Ectodermal cell (in vitro differentiated cells): Measurements from ENCODE around the gene MBNL2.

Source experiments
- H3K27ac ChIP-seq: 2 replicates; pipeline ENCODE4 v1.7.0; 2013; ENCODE audit warnings: mild to moderate bottlenecking, low read depth, low read length; ENCODE audit not compliant: insufficient read depth, poor library complexity, severe bottlenecking
- H3K27me3 ChIP-seq: 2 replicates; pipeline ENCODE4 v1.7.0; 2013; ENCODE audit warnings: mild to moderate bottlenecking, low read length; ENCODE audit not compliant: insufficient read depth, control insufficient read depth, poor library complexity, severe bottlenecking
- H3K36me3 ChIP-seq: one replicate; pipeline ENCODE4 v1.7.0; 2013; ENCODE audit warnings: low read length; ENCODE audit not compliant: control insufficient read depth, insufficient read depth
- H3K4me1 ChIP-seq: one replicate; pipeline ENCODE4 v1.7.0; 2013; ENCODE audit warnings: low read length; ENCODE audit not compliant: control insufficient read depth, insufficient read depth
- H3K4me3 ChIP-seq: 2 replicates; pipeline ENCODE4 v1.7.0; 2013; ENCODE audit warnings: low read depth, low read length, control low read depth; ENCODE audit not compliant: insufficient read depth
- H3K9me3 ChIP-seq: 2 replicates; pipeline ENCODE4 v1.7.0; 2013; ENCODE audit warnings: mild to moderate bottlenecking, low read length, moderate library complexity; ENCODE audit not compliant: control insufficient read depth
- WGBS, 2 experiments: methylation state at CpG; one replicate each; pipeline ENCODE4 v1.1.7; 2013; ENCODE audit warnings: missing lambda C conversion rate in 2 of 2; 5-methylcytosine and 5-hydroxymethylcytosine counted together

Gene MBNL2

DNA sequence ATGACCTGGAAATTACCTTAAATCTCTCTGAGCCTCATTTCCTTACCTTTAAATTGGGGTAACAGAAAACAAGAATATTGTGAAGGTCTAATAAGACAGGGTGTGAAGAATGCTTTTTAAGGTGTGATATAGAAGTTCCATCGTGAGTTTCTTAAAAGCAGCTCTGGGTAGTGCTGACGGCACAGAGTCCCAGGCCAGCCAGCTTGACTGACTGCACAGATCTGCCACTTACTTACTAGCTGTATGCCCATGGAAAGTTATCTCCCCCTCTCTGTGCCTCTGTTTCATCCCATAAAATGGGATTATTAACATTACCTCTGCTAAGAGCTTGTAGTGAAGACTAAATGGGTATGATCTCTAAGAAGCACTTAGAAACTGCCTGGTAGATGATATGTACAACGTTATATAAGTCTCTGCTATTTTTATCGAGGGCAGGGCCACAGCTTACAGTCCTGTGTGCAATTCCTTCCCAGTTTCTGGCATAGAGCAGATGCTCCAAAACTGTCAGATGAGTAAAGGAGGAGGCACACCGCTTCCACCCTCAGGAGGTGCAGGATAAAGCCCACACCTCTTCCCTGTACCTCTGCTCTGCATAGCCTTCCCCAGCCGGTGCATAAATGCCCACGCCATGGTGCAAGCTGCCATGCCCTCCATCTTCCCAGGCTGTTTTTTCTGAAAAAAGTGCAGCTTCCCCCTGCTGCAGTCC, 99.6 kb downstream of the MBNL2 start:
- H3K9me3 ChIP-seq: no peaks in the 10 kb centered on the region
- no peaks in the 10 kb centered on the region for H3K36me3 ChIP-seq
- no peak overlapping the region for H3K27ac ChIP-seq
- no peak overlapping the region for H3K4me3 ChIP-seq
- no peaks in the 10 kb centered on the region for H3K27me3 ChIP-seq
- 90 to 91% methylated on average over 7 of the region's 7 CpGs for WGBS, 2 experiments
- no peaks in the 10 kb centered on the region for H3K4me1 ChIP-seq

DNA sequence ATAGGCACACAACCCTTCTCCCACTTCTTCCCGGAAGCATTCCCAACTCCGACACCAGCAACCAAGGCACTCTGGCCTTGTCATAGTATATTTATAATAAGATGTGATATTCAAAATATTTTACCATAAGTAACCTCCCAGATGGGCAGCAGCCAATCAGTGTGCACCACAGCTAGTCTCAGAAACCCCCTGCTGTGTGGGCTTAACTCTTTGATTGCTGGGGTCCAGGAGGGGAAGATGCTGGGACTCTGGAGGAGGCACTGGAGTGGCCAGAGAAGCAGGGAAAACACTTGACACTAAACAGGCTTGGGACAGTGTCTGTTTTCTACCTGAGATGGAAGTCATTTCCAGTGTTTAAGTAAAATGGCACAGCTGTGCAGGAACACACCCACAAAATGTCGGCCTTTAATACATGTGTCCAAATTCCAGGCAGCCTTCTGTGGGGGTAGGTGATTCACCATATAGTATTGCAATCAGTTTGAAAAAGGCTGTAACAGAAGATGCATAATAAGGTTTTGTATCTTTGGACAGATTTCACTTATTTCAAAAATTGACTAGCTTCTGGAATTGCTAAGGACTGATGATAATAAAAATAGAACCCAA, 100.7 kb downstream of the MBNL2 start:
- H3K9me3 ChIP-seq: no peaks in the 10 kb centered on the region
- no peaks in the 10 kb centered on the region for H3K27me3 ChIP-seq
- H3K4me3 ChIP-seq: no peak overlapping the region
- no peaks in the 10 kb centered on the region for H3K36me3 ChIP-seq
- H3K4me1 ChIP-seq: peaks cover 2% of the 10 kb centered on the region
- 100% methylated on average over 1 of the region's 3 CpGs for WGBS, 2 experiments
- no peak overlapping the region for H3K27ac ChIP-seq

DNA sequence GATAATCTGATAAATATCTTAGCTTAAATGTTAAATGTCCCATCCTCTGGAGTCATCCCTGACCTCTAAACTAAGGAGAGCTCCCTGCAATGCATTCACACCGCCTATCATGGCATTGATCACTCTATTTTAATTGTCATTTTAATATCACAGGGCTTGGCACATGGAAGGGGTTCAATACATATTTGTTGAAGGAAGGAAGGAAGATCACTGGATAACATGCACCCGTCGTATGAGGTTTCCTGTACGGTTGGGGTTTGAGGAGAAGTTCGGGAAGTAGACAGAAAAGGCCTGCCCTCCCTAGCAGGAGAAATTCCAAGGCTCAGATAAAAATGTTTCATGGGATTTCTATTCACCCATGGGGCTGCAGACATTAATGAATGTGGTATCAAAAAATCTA, 102.0 kb downstream of the MBNL2 start:
- H3K4me1 ChIP-seq: peaks cover 14% of the 10 kb centered on the region
- H3K4me3 ChIP-seq: no peak overlapping the region
- no peaks in the 10 kb centered on the region for H3K9me3 ChIP-seq
- H3K27ac ChIP-seq: no peak overlapping the region
- 91 to 93% methylated on average over 4 to 5 of the region's 5 CpGs for WGBS, 2 experiments
- no peaks in the 10 kb centered on the region for H3K27me3 ChIP-seq
- no peaks in the 10 kb centered on the region for H3K36me3 ChIP-seq

DNA sequence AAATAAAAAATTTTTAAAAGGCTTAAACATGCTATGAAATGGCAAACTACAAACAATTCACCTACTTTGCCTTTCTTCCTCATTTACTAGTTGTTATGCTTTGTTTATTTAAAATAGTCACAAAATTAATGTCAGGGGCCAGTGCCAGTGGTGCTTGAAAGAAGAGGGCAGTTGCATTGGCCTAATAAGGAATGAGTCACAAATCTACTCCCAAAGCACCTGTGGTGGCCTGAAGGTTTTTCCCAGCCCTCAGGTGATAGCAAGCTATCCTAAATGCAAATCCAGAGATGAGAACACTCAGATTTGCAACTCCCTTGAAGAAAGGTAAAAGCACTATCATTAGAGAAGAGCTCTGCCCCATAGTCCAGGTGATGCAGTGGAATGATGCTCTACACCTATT, 103.6 kb downstream of the MBNL2 start:
- Histone ChIP-seq H3K27me3 (no peaks in the 10 kb centered on the region), H3K4me1 (peaks cover 17% of the 10 kb centered on the region), H3K36me3 (no peaks in the 10 kb centered on the region), H3K27ac (no peak overlapping the region), H3K9me3 (no peaks in the 10 kb centered on the region), H3K4me3 (no peak overlapping the region)

DNA sequence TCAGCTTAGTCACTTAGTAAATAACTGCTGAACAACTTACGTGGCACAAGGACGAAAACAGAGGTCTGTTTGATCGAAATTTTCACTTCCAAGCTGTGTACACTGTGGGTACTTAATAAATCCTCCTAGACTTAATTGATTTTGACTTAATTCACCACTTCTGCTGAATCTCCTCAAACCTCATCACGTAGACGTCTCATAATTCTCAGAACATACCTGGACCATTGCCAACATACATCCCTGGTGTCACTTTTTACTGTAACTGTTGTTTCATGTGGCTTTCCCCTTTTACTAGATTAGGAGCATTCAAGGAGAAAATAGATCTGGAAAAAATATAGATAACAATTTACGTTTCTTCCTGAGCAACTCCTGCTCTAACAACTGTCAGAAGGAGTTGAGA, 105.0 kb downstream of the MBNL2 start:
- Histone ChIP-seq H3K9me3 (no peaks in the 10 kb centered on the region), H3K27me3 (no peaks in the 10 kb centered on the region), H3K4me3 (no peak overlapping the region), H3K4me1 (peaks cover 17% of the 10 kb centered on the region), H3K36me3 (no peaks in the 10 kb centered on the region), H3K27ac (no peak overlapping the region)
- 96 to 97% methylated on average over 6 of the region's 6 CpGs for WGBS, 2 experiments

DNA sequence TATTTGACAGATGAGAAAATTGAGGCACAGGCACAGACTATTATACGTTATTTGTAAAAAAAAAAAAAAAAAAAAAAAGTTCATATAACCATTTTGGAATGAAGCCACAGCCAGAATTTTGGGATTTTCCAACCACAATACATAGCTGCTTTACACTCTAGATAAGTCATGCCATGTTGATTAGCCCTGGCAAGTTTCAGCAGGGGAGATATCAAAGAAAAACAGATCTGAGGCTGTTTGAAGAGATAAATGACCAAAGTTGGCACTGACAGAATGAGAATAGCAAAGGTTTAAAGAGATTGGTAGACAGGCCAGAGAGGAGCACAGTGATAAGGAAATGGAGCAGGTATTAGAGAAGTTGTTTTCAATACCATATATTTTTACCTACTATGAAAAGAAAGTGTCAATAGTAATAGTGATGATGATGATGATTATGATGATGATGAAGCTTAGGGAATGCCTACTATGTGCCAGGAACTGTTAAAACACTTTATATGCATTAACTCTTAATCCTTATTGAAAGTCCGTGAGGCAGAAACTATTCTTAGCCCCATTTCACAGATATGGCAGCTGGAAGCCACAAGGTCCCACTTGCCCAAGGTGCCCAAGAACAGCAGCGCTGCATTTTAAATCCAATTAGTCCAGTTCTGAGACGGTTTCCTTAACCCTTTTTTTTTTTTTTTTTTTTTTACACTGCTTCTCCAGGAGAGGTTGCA, 105.5 kb downstream of the MBNL2 start:
- H3K36me3 ChIP-seq: no peaks in the 10 kb centered on the region
- H3K27ac ChIP-seq: peak overlapping the region; percentile 89
- no peaks in the 10 kb centered on the region for H3K27me3 ChIP-seq
- no peaks in the 10 kb centered on the region for H3K9me3 ChIP-seq
- peaks cover 17% of the 10 kb centered on the region for H3K4me1 ChIP-seq
- H3K4me3 ChIP-seq: no peak overlapping the region
- 41% methylated on average over 3 of the region's 4 CpGs for WGBS, 2 experiments

DNA sequence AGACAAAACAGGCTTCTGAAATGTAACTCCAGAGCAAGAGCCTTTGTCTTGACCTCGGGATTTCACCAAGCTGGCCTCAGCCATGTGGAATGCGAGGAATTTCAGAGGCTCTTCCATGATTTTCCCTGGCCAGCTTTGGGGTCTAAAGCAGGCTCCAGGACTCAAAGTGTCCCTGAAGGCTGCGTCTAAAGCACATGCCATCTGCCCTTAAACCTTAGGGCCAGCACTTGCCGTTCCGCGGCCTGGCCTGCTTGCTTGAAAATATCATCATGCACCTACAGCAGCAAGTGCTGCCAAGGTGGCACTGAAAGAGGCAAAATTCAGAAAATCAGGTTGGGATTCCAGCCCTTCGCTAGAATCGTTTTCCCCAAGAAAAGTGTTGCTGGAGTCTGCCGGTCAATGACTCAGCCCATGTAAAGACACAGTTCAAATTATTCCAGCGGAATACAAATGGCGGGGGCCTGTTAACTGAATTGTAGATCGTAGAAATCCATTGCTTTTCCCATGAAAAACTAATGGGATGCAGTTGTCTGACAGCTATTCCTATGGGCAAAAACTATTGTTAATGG, 106.2 kb downstream of the MBNL2 start:
- Histone ChIP-seq H3K36me3 (no peaks in the 10 kb centered on the region), H3K4me1 (peaks cover 17% of the 10 kb centered on the region), H3K27ac (peak overlapping the region; percentile 89), H3K27me3 (no peaks in the 10 kb centered on the region), H3K4me3 (no peak overlapping the region), H3K9me3 (no peaks in the 10 kb centered on the region)
- WGBS, 2 experiments: 54 to 55% methylated on average over 12 of the region's 12 CpGs

DNA sequence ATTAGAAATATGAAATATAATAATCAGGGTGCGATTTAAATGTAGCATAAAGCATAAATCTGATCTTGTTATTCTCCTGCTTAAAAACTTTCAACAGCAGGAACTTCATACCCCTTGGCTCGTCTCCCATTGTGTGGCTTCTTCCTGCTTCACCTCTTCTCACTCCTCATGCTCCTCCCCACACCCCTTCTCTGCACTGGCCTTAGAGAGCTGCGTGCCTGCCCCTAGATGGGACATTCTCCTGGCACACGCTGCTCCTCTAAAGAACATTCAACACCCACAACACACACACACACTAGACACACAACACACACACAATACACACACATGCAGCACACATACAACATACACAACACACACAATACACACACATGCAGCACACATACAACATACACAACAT, 107.2 kb downstream of the MBNL2 start:
- H3K9me3 ChIP-seq: no peaks in the 10 kb centered on the region
- H3K27me3 ChIP-seq: no peaks in the 10 kb centered on the region
- H3K4me3 ChIP-seq: no peak overlapping the region
- peaks cover 17% of the 10 kb centered on the region for H3K4me1 ChIP-seq
- no peaks in the 10 kb centered on the region for H3K36me3 ChIP-seq
- WGBS, 2 experiments: 44 to 70% methylated on average over 3 to 4 of the region's 4 CpGs
- no peak overlapping the region for H3K27ac ChIP-seq

DNA sequence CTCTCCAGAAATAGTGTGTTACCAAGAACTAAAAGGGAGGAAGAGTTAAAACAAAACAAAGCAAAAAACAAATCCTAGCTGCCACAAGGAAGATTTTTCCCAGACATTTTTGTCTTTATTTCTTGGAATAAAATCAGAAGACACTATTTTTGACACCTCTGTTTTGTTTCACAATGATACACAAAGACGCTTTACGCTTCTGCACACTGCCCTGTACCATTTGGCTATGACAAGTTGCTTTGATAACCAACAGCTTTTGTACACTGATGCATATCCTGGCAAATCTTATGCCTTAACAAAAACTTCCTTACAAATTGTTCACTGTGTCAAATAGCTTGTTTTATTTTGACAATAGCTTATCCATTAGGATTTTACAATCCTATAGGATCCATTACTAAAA, 108.3 kb downstream of the MBNL2 start:
- 96 to 100% methylated on average over 2 of the region's 2 CpGs for WGBS, 2 experiments
- H3K27ac ChIP-seq: no peak overlapping the region
- H3K9me3 ChIP-seq: no peaks in the 10 kb centered on the region
- no peaks in the 10 kb centered on the region for H3K27me3 ChIP-seq
- H3K36me3 ChIP-seq: no peaks in the 10 kb centered on the region
- no peak overlapping the region for H3K4me3 ChIP-seq
- H3K4me1 ChIP-seq: peaks cover 17% of the 10 kb centered on the region

DNA sequence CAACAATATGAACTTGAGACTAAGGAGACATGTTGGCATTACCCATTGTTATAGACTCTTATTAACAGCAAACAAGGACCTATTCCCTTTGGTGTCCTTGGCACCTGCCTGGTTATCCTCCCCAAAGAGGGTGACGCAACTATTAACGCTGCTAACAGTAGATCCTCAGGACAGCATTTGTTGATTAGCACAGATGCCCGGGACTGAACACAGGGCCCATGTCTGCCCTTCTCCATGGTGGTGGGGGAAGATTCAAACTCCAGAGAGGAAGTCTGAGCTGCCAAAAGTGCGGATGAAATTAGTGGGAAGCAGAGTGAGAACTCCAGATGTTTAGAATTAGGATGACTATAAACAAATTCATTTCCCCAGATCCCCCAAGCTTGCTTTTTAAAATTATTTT, 110.6 kb downstream of the MBNL2 start:
- no peaks in the 10 kb centered on the region for H3K27me3 ChIP-seq
- H3K36me3 ChIP-seq: no peaks in the 10 kb centered on the region
- H3K4me3 ChIP-seq: no peak overlapping the region
- 92 to 97% methylated on average over 3 to 4 of the region's 4 CpGs for WGBS, 2 experiments
- H3K9me3 ChIP-seq: no peaks in the 10 kb centered on the region
- peaks cover 16% of the 10 kb centered on the region for H3K4me1 ChIP-seq
- H3K27ac ChIP-seq: no peak overlapping the region
